Activated naive CD4-positive, alpha-beta T cell (primary cell): ENCODE results near the gene GSTP1.
A peak's percentile ranks its signal among the peaks of the same experiment; 100 is the strongest.
"Not testable (repeated sequence)": the region's sequence is repeated elsewhere in the genome, so short reads cannot be mapped to it uniquely, and the experiment has no call there.

ENCODE experiments used
- DNase-seq, 4 experiments: peaks; one replicate each; lab custom pipeline; 2025; lab: John Stamatoyannopoulos, UW

GSTP1 gene

DNA sequence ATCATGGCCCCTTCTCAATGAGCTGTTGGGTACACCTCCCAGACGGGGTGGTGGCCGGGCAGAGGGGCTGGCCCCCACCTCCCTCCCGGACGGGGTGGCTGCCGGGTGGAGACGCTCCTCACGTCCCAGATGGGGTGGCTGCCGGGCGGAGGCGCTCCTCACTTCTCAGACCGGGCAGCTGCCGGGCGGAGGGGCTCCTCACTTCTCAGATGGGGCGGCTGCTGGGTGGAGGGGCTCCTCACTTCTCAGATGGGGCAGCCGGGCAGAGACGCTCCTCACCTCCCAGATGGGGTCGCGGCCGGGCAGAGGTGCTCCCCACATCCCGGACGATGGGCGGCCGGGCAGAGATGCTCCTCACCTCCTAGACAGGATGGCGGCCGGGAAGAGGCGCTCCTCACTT is 14.4 kb downstream of the GSTP1 start:
- not testable (repeated sequence) for DNase-seq

DNA sequence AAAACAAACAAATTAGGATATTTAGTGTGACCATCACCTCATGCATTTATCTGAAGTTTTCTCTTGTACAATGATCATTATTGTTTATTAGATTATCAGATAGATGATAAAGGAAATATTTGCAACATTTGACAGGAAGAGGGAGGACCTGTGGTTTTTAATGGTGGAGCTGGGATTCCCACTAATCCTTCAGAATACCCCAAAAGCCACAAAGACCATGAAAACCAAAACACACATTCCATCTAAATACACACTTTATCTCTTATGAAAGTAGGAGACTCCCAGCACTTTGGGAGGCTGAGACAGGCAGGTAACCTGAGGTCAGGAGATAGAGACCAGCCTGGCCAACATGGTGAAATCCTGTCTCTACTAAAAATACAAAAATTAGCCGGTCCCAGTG is 15.5 kb downstream of the GSTP1 start:
- no peak for DNase-seq

DNA sequence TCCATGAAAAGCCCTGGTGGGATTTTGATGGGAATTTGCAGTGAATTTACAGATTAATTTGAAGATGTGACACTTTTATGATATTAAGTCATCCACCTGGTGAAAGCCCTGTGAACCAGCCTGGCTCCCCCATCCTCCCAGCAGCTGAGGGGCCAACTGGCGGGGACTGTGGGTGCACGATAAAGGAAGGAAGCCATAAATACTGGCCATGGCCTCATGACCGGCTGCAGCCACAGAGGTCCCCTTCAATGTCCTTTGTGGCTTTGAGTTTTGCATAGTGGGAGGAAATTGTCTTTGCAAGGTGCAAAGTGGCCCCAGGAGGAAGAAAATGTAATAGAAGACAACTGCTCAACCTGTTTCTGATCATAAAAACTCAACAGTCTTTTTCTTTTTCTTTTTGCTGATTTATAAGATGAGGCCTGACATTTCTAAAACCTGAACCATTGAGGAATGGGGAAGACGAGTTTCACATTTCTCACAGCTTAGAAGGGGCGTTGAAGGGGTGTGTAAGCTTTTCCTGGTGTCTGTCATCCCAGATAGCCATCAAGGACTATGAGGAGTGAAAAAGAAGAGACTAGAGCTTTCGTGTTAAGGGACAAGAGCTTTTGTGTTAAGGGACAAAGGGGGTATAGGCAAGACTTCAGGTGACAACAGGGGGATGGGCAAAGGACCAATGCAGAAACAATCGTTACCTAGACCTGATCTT is 16.9 kb downstream of the GSTP1 start:
- DNase-seq = no peak

DNA sequence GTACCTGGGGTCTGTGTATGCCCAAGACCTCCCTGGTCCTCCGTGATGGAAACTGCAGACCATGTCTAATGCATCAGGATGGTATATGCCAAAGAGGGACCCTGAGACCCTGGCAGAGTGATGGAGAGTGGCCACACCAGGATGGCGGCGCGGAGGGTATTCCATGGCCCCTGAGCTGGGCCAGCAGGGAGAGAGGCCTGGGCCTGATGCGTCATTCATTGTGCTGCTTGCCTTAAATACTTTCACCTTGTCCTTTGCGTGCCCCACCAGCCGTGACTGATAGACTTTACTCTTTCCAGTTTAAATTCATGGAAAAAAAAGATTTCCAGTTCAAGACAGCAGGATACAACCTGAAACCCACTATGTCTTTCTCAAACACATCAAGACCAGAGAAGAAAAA is 17.5 kb downstream of the GSTP1 start:
- DNase-seq = no peak

DNA sequence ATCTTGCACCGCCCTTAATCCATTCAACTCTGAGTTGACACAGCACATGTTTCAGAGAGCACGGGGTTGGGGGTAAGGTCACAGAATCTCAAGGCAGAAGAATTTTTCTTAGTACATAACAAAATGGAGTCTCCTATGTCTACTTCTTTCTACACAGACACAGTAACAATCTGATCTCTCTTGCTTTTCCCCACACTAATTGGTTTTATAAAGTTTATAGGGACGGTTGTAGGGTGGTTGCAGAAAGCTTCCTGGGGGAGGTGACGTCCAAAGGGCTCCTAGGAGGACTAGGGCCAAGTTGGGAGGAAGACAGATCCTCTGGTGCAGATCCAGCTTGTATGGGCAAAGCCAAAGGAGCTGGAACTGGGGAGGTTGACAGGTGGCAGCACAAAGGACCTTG is 20.5 kb downstream of the GSTP1 start:
- not testable (repeated sequence) for DNase-seq

DNA sequence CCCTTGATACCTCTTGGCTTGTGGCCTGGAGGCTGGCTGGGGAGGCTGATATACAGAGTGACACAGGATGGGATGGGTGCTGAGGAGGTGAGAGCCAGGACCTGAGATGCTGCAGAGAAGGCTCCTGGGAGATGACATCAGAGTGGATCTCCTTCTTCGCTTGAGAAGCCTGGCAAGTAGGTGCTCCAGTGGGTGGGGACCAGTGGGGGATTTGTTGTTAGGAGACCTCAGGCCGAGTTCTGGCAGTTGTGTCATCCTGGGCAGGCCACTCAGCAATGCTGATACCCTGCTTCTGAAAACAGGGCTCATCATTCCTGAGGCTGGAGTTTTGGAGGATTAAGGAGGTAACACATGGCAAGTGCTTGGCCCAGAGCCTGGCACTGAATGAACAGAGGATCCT is 21.2 kb downstream of the GSTP1 start:
- DNase-seq = no peak

DNA sequence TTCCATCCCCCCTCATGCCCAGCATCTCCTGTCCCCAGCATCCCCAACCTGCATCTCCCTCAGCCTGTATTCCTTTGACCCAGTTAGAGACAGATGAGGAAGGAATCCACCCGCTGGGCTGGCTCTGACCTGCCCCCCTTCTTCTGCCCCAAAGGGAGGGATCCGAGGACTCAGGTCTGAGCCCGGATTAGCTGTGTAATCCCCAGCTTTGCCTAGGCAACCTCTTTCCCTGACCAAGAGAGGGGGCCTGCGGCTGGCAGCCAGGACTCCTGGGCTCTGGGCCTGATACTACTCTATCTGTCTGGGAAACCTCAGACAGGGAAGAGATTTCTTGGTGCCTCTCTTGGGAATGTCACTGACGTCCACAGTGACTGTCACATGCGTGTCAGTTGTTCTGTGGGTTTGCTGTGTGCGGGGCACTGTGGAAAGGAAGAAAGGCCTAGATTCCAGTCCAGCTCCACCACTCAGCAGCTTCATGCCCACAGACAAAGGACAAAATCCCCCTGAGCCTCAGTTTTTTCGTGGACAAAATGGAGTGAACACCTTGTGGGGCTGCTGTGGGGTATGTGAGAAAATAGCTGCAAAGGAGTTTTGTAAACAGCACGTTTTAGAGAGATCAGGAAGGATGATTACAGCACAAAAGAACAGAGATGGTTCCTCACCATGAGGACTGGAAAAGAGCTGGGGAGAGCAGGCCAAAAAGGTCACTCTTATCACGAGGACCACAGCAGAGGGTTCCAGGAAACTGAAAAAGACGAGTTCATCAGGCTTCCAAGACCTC is 21.8 kb downstream of the GSTP1 start:
- no peak for DNase-seq

DNA sequence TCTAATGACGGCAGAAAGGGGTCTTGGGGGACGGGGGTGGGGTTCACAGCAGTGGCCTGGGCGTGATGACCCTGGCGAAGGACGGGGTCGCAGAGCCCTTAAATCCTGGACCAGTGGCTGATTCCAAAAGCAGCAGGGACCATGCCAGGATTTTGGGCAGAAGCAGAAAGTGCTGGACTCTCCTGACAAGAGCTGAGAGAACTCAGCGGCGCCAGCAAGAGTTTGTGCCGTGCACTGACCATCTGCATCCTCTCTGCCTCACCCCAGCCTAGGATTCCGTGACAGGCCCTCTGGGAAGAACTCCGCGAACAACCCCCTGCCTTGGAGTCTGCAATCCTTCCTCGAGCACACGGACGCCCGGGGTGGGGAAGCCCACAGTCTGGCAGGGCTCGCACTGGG is 22.5 kb downstream of the GSTP1 start:
- no peak for DNase-seq

DNA sequence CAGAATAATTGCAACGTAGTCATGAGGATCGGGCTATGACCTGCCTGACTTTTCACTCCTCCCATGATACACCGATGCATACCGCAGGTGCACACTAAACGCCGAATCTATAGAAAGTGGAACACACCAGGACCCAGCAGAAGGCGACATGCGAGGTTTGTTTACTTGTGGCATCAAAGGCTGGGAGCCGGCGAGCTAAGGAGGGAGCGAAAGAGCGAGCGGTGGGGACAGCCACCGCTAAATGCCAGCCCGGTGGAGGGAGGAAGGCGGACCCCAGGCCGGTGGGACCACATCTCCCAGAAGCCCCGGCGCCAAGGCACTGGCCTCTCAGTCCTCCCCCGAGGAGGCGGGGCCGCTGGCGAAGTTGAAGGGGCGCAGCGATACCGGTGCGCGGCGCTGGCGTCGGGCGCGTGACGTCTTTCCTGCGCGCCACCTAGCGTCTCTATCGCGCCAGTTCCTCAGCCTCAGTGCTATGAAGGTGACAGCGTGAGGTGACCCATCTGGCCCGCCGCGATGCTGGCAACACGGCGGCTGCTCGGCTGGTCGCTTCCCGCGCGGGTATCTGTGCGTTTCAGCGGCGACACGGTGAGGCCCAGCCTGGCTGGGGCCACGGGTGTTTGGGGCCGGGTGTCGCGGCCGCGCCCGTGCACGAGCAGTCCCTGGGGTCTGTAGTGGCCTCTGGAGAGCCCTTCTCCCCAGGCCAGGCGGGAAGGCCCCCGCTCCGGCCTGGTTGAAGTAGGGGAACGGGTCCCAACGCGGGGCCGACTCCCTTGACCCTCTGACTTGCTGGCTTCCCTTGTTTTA is 23.1 kb downstream of the GSTP1 start, which contains the start of gene NDUFV1:
Gene NDUFV1 (plus strand): TSS at position 445 of the 804 bp plus-strand sequence. CDS start 69 bp downstream, at position 514.
- DNase-seq = peak; percentile 87 to 97 (median 92)

DNA sequence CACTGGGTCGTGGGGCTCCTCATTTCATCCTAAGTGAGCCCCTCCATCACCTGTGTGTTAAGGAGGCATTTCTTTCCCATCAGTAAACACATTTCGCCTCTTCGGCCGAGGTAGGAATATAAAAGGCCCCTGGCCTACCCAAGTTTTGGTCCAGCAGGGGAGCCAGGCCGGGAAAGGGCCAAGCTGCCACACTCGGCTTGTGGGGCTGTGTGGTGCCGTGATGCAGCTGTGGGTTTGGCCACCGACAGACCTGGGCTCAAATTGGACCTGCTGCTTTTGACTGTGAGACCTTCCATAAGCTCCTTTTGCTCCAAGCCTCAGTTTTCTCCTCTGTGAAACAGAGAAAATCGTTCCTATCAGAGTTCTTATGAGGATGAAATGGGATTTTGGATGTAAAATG is 23.9 kb downstream of the GSTP1 start:
- DNase-seq = no peak

DNA sequence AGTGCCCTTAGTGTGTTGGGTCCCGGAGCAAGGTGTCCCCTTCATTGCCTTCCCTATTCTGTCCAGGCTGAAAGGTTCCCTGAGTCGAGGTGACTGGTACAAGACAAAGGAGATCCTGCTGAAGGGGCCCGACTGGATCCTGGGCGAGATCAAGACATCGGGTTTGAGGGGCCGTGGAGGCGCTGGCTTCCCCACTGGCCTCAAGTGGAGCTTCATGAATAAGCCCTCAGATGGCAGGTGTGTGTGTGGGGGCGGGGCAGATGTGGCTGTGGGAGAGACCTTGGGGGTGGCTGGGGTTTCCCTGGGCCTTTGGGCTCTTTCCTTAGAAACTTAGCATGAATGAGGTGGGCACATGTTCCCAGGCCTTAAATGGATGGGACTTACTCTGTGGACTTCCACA is 24.9 kb downstream of the GSTP1 start:
- no peak for DNase-seq

DNA sequence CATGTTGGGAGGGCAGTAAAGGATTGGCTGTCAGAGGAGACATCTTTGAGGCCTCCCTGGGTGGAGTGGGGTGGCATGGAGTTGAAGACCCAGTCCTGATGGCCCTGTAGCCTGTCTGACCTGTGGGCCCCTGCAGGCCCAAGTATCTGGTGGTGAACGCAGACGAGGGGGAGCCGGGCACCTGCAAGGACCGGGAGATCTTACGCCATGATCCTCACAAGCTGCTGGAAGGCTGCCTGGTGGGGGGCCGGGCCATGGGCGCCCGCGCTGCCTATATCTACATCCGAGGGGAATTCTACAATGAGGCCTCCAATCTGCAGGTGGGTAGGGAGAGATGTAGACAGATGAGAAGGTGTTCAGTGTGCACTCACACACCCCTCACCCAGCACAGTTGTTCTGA is 25.7 kb downstream of the GSTP1 start:
- no peak for DNase-seq

DNA sequence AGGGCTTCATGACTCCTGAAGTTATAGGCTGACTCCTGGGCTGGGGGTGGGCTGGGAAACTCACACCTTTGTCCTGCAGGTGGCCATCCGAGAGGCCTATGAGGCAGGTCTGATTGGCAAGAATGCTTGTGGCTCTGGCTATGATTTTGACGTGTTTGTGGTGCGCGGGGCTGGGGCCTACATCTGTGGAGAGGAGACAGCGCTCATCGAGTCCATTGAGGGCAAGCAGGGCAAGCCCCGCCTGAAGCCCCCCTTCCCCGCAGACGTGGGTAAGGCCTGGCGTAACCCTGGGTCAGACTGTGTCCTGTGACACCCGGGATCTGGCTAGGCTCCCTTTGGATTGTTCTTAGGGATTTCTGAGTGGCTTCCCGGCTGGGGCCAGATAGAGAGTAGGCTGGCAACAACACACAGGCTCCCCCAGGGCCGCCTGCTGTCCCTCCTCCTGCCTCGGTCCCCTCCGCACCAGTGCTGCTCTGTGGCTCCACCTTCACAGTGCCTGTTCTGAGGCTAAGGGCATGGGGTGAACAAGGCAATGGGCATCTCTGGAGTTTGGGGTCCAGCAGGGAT is 26.8 kb downstream of the GSTP1 start:
- DNase-seq = no peak

DNA sequence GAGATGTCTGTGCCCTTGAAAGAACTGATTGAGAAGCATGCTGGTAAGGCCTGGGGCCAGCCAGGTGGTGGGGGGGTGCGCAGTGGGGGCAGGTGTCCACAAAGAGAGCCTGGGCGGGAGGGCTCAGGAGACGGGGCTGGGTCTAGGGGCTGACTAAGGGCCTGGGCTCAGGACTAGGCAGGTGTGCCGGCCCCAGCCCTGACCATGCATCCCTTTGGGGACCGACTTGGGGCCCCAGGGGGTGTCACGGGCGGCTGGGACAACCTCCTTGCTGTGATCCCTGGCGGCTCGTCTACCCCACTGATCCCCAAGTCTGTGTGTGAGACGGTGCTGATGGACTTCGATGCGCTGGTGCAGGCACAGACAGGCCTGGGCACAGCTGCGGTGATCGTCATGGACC is 27.6 kb downstream of the GSTP1 start:
- DNase-seq = no peak

DNA sequence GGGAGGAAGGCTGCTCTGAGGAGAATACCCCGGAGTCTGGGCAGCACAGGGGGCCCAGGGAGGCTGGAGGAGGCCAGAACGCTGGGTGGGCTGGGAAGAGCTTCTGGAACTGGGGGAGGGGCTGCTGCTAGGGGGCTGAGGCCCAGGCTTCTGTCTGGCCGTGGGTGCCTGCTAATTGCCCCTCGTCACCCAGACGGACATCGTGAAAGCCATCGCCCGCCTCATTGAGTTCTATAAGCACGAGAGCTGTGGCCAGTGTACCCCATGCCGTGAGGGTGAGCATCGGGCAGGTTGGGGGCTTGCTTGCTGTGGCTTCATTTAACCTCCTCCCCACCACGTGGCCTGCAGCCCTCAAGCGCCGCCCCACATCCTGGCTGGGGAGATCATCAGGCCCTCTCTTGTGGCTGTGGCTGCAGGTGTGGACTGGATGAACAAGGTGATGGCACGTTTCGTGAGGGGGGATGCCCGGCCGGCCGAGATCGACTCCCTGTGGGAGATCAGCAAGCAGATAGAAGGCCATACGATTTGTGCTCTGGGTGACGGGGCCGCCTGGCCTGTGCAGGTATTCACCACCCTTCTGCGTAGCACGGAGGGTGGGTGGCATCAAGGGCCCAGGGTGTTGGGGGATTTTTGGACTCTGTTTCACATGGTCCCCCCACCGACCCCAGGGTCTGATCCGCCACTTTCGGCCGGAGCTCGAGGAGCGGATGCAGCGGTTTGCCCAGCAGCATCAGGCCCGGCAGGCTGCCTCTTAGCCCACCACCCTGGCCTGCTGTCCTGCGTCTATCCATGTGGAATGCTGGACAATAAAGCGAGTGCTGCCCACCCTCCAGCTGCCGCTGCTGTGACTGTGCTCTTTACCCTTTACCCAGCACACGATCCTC is 28.3 kb downstream of the GSTP1 start:
- no peak for DNase-seq

DNA sequence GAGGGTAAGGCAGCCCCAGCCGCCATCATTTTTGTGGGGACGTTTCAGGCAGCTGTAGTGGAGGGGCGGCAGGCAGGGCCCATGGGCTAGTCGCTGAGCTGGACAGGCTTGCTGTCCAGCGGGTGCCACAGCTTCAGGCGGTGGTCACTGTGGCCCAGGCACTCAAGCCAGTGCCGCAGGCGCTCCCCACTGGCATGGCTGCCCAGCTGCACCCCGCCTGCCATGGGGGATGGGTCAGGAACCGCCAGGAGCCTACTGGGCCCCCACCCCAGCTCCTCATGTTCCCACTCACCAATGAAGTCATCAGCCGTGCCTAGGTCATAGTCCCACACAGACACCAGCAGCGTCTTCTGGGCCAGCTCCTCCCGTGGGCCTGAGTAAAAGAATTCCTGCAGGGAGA is 29.1 kb downstream of the GSTP1 start:
- no peak for DNase-seq

DNA sequence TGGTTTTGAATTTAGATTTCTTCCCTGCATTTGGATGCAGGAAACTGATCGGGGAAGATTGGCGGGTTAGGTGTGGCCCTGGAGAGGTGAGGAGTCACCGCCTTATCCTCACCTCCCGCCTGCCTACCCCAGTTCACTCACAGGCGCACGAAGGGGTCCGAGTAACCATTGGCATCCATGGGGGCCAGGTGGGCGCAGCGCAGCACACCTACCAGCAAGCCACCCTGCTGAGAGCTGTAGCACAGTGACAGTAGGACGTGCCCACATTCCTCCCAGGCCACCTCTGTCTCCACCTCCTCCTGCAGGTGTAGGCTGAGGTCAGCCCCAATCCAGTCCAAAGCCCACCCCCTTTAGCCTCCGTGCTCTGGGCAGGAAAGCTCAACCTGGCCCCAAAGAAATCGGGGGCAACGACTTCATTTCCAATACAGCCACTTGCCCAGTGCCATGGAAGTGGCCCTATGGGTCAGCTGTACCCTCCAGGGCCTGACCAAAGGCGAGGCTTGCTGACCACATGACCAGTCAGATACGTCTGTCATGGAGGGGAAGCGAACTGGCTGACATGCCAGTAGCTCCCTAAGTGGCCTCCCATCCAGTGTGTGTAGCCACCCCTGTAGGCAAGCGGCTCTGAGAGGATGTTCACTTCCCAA is 29.8 kb downstream of the GSTP1 start:
- DNase-seq = no peak

DNA sequence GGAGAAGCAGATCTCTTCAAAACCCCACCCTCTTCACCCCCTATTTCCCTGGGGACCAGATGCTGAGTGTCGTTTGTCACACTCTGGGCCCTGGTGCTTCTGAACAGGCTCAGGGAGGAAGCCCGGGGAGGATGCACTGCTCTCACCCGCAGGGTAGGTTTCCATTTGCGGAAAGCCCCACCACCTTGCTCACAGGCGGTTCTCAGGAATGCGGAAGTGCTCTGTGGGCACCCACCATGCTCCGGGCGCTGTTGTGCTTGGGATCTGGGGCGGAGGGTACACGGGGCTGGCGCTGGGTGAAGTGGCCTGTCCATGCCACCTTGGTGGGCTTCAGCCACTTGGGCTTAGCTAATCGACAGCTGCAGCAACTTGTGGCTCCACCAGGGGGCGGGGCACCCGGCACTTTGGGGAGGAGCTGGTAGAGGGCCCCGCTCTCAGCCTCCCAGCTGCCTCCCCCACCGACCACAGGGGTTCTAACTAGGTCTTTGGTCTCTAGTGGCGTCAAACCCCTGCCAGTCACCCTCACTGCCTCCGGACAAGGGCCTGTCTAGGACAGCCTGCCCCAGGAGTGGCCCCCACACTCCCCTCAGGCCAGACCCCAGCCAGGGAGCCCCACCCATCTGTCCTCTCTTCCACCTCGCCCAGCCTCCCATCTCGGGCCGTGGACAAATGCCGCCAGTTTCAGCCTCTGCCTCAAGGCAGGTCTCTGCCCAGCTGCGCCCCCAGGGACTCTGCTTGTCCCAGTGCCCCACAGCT is 30.5 kb downstream of the GSTP1 start:
- peak; percentile 54 to 77 (median 66) for DNase-seq

DNA sequence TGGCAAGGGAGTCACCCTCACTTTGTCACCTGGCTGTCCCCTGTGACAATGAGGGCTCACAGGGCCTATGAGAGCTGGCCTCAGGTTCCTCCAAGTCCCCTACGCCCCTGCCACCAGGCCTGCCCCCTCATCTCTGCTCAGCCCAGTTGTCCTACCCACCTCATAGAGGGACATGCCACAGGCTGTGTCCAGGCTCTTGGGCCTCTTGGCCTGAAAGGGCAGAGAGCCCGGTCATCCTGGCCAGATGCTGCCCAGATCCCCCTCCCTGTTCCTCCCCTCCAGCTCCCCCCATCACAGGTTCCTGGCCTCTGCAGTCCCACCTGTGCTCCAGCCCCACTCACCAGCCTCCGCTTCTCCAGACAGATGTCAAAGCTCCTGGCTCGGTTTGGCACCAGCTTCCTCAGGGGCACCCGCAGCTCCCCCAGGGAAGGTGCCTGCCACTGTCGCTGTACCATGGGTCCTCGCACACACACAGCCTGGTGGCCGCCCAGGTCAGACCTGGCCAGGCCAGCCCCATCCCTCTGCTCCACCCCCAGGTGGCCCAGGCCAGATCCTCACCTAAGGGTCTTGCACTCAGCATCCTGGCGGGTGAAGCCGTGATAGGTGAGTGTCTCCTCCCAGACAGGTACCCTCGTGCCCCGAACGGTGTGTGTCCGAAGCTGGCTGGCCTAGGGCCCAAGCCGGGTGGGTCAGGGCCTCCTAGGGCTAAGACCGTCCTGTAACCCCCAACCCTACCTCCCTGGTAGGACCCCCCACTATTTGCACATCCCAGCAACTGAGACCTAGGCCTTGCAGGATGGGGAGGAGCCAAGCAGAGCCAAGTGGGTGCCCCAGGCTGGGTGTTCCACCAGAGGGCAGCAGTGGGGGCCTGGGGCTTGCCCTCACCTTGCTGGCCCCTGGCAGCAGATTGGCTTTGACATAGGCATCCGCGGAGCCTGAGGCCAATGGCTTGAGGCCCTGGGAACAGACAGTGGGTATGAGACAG is 31.4 kb downstream of the GSTP1 start:
- peak in 2 of 4 experiments; percentile 15 to 29 for DNase-seq
